Trophoblast cell (in vitro differentiated cells and primary cell): ENCODE results near the gene TREML4.

Source experiments
- DNase-seq, 2 donors: peaks; one replicate each; pipeline ENCODE4 v3.0.0-alpha.2; 2016
- H2AFZ ChIP-seq: 2 replicates; pipeline ENCODE4 v1.6.1; 2013; ENCODE audit warnings: low read length, moderate library complexity, mild to moderate bottlenecking; ENCODE audit not compliant: insufficient read depth, poor library complexity
- H2AK5ac ChIP-seq: 2 replicates; pipeline ENCODE4 v1.6.1; 2013; ENCODE audit warnings: mild to moderate bottlenecking, low read length
- H2BK120ac ChIP-seq: 2 replicates; pipeline ENCODE4 v1.6.1; 2013; ENCODE audit warnings: low read length, mild to moderate bottlenecking, moderate library complexity; ENCODE audit not compliant: insufficient read depth, poor library complexity
- H2BK12ac ChIP-seq: 2 replicates; pipeline ENCODE4 v1.6.1; 2013; ENCODE audit warnings: mild to moderate bottlenecking, low read length, moderate library complexity
- H2BK5ac ChIP-seq: 2 replicates; pipeline ENCODE4 v1.6.1; 2013; ENCODE audit warnings: low read length, low read depth, moderate library complexity, mild to moderate bottlenecking; ENCODE audit not compliant: poor library complexity
- H3K14ac ChIP-seq: 2 replicates; pipeline ENCODE4 v1.6.1; 2013; ENCODE audit warnings: mild to moderate bottlenecking, low read length
- H3K18ac ChIP-seq: 2 replicates; pipeline ENCODE4 v1.6.1; 2013; ENCODE audit warnings: mild to moderate bottlenecking, low read length
- H3K23ac ChIP-seq: 2 replicates; pipeline ENCODE4 v1.6.1; 2013; ENCODE audit warnings: low read length
- H3K27ac ChIP-seq: 2 replicates; pipeline ENCODE4 v1.5.1; 2013; ENCODE audit warnings: low read depth, mild to moderate bottlenecking, inconsistent platforms, low read length, moderate library complexity
- H3K27me3 ChIP-seq: 2 replicates; pipeline ENCODE4 v1.6.1; 2013; ENCODE audit warnings: inconsistent platforms, mild to moderate bottlenecking, low read length, moderate library complexity; ENCODE audit not compliant: insufficient read depth
- H3K36me3 ChIP-seq, 2 experiments: 1 replicate in 1 of 2; 2 replicates in 1 of 2; pipeline ENCODE4 v1.6.1; 2013; ENCODE audit warnings: low read length in 2 of 2, mild to moderate bottlenecking in 2 of 2, moderate library complexity in 1 of 2; ENCODE audit not compliant: insufficient read depth in 2 of 2, control insufficient read depth in 1 of 2
- H3K4ac ChIP-seq: 2 replicates; pipeline ENCODE4 v1.6.1; 2013; ENCODE audit warnings: low read depth, mild to moderate bottlenecking, low read length, moderate library complexity
- H3K4me1 ChIP-seq, 2 experiments: 1 replicate in 1 of 2; 2 replicates in 1 of 2; pipeline ENCODE4 v1.6.1; 2013; ENCODE audit warnings: low read length in 2 of 2, mild to moderate bottlenecking in 2 of 2, moderate library complexity in 1 of 2; ENCODE audit not compliant: insufficient read depth in 2 of 2, control insufficient read depth in 1 of 2
- H3K4me2 ChIP-seq: 2 replicates; pipeline ENCODE4 v1.6.1; 2013; ENCODE audit warnings: inconsistent platforms, mild to moderate bottlenecking, low read length, moderate library complexity
- H3K4me3 ChIP-seq: 2 replicates; pipeline ENCODE4 v1.5.1; 2013; ENCODE audit warnings: mild to moderate bottlenecking, low read depth, low read length, inconsistent platforms
- H3K79me1 ChIP-seq: one replicate; pipeline ENCODE4 v1.6.1; 2013; ENCODE audit warnings: low read length
- H3K79me2 ChIP-seq: 2 replicates; pipeline ENCODE4 v1.6.1; 2013; ENCODE audit warnings: low read length, mild to moderate bottlenecking; ENCODE audit not compliant: control insufficient read depth, insufficient read depth, poor library complexity
- H3K9ac ChIP-seq: 2 replicates; pipeline ENCODE4 v1.6.1; 2013; ENCODE audit warnings: mild to moderate bottlenecking, low read length
- H3K9me3 ChIP-seq: 2 replicates; pipeline ENCODE4 v1.6.1; 2013; ENCODE audit warnings: low read depth, mild to moderate bottlenecking, control low read depth, inconsistent platforms, low read length; ENCODE audit not compliant: insufficient read depth
- H4K12ac ChIP-seq: 2 replicates; pipeline ENCODE4 v1.6.1; 2013; ENCODE audit warnings: low read depth, mild to moderate bottlenecking, low read length, moderate library complexity
- H4K8ac ChIP-seq: 2 replicates; pipeline ENCODE4 v1.6.1; 2013; ENCODE audit warnings: low read depth, mild to moderate bottlenecking, low read length, moderate library complexity
- H4K91ac ChIP-seq: one replicate; pipeline ENCODE4 v1.6.1; 2013; ENCODE audit warnings: low read depth, mild to moderate bottlenecking, low read length, moderate library complexity
- WGBS: extraction: QIAGEN DNeasy Blood & Tissue Kit; methylation state at CpG from one replicate; pipeline ENCODE4 v1.1.7; 2013; ENCODE audit warnings: missing lambda C conversion rate; ENCODE audit not compliant: insufficient read length, insufficient coverage; ENCODE audit errors: extremely low coverage; 5-methylcytosine and 5-hydroxymethylcytosine counted together

Gene TREML4

DNA sequence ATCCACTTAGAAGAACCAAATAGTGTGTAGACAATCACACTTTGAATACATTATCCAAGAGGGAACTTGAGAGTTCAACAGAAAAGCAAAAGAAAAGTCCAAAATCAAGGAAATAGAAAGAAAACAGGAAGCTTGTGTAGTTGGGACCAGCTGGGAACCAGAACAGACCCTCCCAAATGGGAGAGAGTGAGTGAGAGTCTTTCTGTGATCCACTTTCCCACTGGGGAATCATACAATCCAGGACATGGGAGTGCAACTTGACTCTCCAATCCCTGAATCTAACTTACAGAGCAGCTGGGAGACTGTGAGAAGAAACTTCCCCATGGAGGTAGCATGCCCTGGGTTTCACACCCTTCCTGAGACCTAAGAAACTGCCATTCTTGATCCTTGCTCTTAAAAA, 27.0 kb downstream of the TREML4 start:
- H3K27me3 ChIP-seq = no peaks in the 10 kb centered on the region
- H3K4me1 ChIP-seq = peaks cover 0 to 6% of the 10 kb centered on the region in 2 experiments
- H3K79me1 ChIP-seq = no peaks in the 10 kb centered on the region
- no peak overlapping the region for H2BK120ac ChIP-seq
- no peak overlapping the region for H3K4ac ChIP-seq
- no peaks in the 10 kb centered on the region for H3K36me3 ChIP-seq
- H2AK5ac ChIP-seq = no peak overlapping the region
- H4K12ac ChIP-seq = no peak overlapping the region
- no peaks in the 10 kb centered on the region for H3K79me2 ChIP-seq
- no peak overlapping the region for H3K4me3 ChIP-seq
- no peak overlapping the region for H3K4me2 ChIP-seq
- H3K23ac ChIP-seq = no peak overlapping the region
- peaks cover 5% of the 10 kb centered on the region for H3K9me3 ChIP-seq
- no peak overlapping the region for H3K18ac ChIP-seq
- H2BK5ac ChIP-seq = no peak overlapping the region
- no peak overlapping the region for H4K8ac ChIP-seq
- no peak overlapping the region for H4K91ac ChIP-seq
- no peak overlapping the region for H2BK12ac ChIP-seq
- no peak overlapping the region for H3K14ac ChIP-seq
- no peak overlapping the region for H2AFZ ChIP-seq
- no peak for DNase-seq
- no peak overlapping the region for H3K27ac ChIP-seq
- H3K9ac ChIP-seq = no peak overlapping the region

DNA sequence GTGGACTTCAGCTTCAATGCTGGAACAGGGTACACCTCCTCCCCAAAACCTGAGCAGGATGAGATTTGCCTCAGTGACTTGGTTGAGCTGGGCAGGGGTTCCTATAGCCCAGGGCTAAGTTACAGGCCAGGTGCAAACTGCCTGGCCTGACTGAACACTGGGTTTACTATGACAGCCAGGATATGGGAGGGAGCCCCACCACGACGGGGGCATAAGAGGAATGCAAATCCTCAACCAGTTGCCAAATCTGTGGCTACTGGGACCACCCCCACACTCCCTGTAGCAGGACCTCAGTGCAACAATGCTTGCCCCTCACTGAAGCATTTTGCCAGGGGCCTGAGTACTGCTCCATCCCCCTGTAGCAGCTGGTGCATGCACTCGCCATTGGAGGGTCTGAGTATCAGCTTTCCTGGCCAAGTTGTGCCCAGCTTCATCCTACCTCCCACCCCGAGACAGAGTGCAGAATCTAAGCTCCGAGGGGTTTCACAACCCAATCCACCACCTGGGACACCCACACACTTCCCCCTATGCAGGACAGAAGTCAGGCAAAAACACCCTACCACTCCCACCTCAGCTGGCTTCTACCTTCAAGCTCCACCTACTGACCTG, 27.6 kb downstream of the TREML4 start:
- Histone ChIP-seq H3K4ac (no peak overlapping the region), H3K9me3 (peaks cover 5% of the 10 kb centered on the region), H2AK5ac (no peak overlapping the region), H3K4me2 (no peak overlapping the region), H3K4me1 (peaks cover 0 to 6% of the 10 kb centered on the region in 2 experiments), H3K4me3 (peak overlapping the region; percentile 36), H3K36me3 (no peaks in the 10 kb centered on the region), H2BK5ac (no peak overlapping the region), H3K27me3 (no peaks in the 10 kb centered on the region), H2BK120ac (no peak overlapping the region), H3K23ac (peak overlapping the region; percentile 91), H4K12ac (no peak overlapping the region), H3K27ac (no peak overlapping the region), H4K91ac (no peak overlapping the region), H2BK12ac (no peak overlapping the region), H3K14ac (no peak overlapping the region), H3K79me2 (no peaks in the 10 kb centered on the region), H3K18ac (no peak overlapping the region), H3K9ac (peak overlapping the region; percentile 18), H3K79me1 (no peaks in the 10 kb centered on the region), H2AFZ (no peak overlapping the region), H4K8ac (no peak overlapping the region)
- DNase-seq = no peak
- WGBS = no CpG with 5 or more reads among the region's 5 CpGs

DNA sequence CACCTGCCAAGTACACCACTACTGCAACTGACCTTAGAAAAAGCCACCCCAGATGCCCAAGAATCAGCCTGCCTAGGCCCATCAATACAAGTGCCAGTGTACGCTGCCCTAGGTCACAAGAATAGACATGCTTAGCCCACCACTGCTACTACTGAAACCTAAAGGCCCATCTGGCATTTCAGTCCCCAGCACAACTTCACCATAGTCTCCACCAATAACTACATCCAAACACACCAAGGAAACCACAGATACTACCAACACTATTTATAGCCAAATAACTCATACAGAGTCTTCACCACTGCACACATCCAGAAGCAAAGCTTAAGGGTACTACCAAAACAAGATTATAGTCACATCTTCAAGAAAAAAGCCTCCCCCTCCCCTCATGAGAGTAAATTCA, 28.2 kb downstream of the TREML4 start:
- Histone ChIP-seq H4K8ac (no peak overlapping the region), H3K18ac (no peak overlapping the region), H4K12ac (no peak overlapping the region), H3K4ac (no peak overlapping the region), H3K9ac (no peak overlapping the region), H3K79me2 (no peaks in the 10 kb centered on the region), H2BK12ac (no peak overlapping the region), H4K91ac (no peak overlapping the region), H2AFZ (no peak overlapping the region), H3K27ac (no peak overlapping the region), H3K4me2 (no peak overlapping the region), H3K4me3 (peak overlapping the region; percentile 36), H3K14ac (no peak overlapping the region), H2BK5ac (no peak overlapping the region), H3K79me1 (no peaks in the 10 kb centered on the region), H3K23ac (no peak overlapping the region), H3K4me1 (peaks cover 0 to 6% of the 10 kb centered on the region in 2 experiments), H2BK120ac (no peak overlapping the region), H3K36me3 (no peaks in the 10 kb centered on the region), H3K9me3 (peaks cover 5% of the 10 kb centered on the region), H2AK5ac (no peak overlapping the region), H3K27me3 (no peaks in the 10 kb centered on the region)
- no peak for DNase-seq
- WGBS = no CpG with 5 or more reads among the region's 1 CpG

DNA sequence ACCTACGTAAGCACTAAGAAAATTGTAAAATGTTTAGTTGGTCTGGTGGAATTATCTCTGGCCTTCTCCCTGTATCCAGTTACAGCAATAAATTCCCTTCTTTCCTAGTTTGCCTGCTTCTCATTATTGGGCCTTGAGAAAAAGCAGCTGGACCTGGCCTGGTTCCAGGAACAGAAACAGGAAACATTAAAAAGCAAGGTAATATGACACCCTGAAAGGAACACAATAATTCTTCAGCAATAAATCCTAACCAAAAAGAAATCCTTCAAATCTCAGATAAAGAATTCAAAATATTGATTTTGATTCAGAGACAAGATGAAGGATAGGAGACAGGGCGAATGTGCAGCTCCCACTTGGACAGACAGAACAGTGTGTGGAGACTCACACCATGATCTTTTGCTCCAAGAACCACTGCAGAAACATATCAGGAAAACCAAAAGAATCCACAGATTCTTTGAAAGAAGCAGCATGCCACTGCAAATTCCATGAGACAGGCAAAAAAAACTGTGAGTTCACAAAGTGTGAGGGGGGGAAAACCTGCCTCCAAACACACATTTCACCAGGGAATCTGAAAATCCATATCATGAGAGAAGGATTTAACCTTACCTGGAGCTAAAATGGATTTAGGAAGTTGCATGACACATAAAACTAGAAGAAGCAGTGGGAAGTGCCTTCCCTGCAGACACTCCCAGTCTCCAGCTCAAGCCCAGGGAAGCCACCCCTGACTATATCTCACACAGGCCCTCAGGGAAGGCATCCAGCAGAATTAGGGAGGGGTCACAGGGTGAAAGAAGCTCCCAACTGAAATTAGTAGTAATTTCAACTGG, 29.4 kb downstream of the TREML4 start:
- Histone ChIP-seq H2BK5ac (no peak overlapping the region), H3K9ac (no peak overlapping the region), H2AFZ (no peak overlapping the region), H3K4me1 (peaks cover 0 to 6% of the 10 kb centered on the region in 2 experiments), H3K79me1 (no peaks in the 10 kb centered on the region), H3K36me3 (no peaks in the 10 kb centered on the region), H4K8ac (no peak overlapping the region), H3K9me3 (peaks cover 5% of the 10 kb centered on the region), H3K18ac (no peak overlapping the region), H4K91ac (no peak overlapping the region), H3K27me3 (no peaks in the 10 kb centered on the region), H2AK5ac (no peak overlapping the region), H3K4me2 (peak overlapping the region; percentile 7), H2BK120ac (no peak overlapping the region), H4K12ac (no peak overlapping the region), H3K79me2 (no peaks in the 10 kb centered on the region), H2BK12ac (no peak overlapping the region), H3K4me3 (no peak overlapping the region), H3K27ac (peak overlapping the region; percentile 43), H3K4ac (no peak overlapping the region), H3K23ac (no peak overlapping the region), H3K14ac (no peak overlapping the region)
- no peak for DNase-seq
- no CpG with 5 or more reads among the region's 2 CpGs for WGBS
